Medulla oblongata (tissue), 1 donor: ENCODE results near the gene RAP2B.

ENCODE experiments used
- DNase-seq: peaks from one replicate; pipeline ENCODE4 v3.0.0-alpha.2; 2015; ENCODE audit errors: extremely low spot score

Gene RAP2B

GRCh38 chr3:153160451-153161137 lies 1.4 kb upstream of the RAP2B start:
- peak; percentile 61 for DNase-seq

DNA sequence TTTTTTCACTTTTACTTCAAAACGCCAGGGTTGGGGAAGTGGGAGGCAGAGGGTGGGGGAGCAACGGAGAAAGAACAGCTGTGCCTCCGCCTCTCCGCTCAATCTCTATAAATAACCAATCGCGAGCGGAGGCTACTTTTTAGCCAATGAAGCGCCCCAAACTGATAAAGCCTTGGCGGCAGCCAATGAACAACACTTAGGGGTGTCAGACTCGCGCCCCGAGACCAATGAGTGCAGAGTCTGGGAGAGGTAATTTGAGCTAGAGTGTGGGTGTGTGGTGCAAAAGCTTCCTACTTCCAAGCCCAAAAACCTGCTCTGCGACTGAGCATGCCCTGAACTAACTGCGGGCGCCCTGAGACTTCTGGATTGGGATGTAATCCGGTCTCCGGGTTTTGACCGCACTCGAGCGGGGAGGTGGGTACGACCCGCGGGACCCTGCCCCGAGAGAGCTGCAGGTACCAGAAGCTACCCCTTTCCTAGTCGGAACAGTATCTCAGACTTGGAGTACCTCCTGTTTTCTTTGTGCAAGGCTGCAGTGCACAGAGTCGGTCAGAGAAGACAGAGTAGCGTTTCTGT lies 800 bp upstream of the RAP2B start:
- peak; percentile 98 for DNase-seq

- peak; percentile 42 for DNase-seq
Measured at GRCh38 chr3:153162513-153163392, 727 bp downstream of the RAP2B start.

- no peak for DNase-seq
Measured at GRCh38 chr3:153163393-153163724, 1.3 kb downstream of the RAP2B start.

DNA sequence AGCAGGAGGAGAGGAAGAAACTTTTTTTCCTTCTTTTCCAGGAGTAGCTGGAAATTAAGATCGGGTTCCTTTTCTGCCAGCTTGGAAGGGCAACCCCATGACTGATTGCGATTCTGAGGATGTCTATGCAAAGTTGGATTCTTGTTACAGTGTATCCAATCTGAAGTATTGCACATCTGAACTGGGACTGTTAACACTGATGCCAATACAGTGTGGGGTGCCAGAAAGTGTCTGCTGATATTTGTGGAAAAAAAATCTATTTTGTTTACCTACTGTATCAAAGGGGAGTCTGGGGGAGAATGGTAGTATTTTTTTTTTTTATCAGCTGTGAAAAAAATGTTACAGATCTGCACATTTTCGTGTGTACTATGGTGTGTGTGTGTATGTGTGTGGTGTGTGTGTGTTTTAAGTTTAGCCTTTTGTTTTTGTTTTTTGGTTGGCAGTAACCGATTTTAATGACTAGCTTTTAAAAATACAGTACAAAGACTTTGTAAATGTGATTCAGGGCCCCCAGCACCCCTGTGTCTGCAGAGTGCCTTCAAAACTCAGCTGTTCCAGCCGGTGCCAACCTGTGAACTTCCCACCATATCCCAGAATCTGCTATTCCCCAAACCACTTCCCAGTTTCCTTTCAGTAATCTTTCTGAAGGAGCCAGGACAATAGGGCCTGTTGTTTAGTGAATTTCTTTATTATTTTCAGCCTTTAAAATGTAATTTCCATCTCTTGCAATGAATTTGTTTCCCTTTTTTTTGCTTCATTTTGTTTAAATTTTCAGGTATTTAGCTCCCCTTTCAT lies 1.9 kb downstream of the RAP2B start:
- peak; percentile 25 for DNase-seq

- peak; percentile 33 for DNase-seq
Measured at GRCh38 chr3:153165261-153165681, 3.2 kb downstream of the RAP2B start.

DNA sequence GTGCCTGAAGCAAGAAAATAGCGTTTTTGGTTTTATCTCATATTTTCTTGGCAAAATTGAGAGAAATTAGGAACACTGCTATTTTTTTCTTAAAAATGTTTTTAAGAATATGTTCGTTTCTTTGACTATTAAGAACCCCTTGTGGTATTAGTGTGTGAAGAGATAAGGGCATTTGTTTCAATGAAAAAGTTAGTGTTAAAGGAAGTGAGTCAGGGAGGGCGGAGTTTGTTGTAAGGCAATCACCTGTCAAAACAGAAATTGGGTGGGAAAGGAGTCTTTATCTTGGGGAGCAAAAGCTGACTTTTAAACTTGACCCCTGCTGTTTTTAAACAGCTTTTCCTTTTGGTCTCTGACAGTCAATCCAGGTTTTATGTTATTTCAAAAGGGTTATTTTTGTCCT lies 4.2 kb downstream of the RAP2B start:
- no peak for DNase-seq

GRCh38 chr3:153166796-153167195 lies 4.8 kb downstream of the RAP2B start:
- no peak for DNase-seq

DNA sequence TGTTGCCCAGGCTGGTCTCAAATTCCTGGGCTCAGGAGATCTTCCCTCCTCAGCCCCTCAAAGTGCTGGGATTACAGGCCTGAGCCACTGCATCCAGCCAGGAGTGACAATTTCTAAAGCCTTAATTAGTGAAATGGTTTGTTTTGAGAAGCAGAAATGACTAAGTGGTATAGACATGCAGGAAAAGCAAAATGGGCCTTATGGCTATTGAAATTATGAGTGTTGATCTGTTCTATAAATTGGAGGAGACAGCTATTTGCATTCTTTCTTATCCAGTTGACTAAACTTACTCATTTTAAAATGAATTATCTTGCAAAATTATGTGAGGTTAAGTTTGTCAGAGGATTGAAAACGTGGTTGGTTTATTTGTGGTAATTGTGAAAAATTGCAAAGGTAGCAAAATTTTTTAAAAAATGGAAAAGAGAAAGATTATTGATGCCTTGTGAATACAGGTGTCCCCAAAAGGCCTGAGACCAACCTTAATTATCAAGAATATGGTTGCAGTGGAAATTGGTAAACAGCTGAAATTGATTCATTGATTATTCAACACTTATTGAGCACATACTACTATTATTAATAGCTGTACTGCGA lies 7.9 kb downstream of the RAP2B start:
- DNase-seq: no peak

- DNase-seq: no peak
Measured at GRCh38 chr3:153171256-153171655, 9.2 kb downstream of the RAP2B start.

DNA sequence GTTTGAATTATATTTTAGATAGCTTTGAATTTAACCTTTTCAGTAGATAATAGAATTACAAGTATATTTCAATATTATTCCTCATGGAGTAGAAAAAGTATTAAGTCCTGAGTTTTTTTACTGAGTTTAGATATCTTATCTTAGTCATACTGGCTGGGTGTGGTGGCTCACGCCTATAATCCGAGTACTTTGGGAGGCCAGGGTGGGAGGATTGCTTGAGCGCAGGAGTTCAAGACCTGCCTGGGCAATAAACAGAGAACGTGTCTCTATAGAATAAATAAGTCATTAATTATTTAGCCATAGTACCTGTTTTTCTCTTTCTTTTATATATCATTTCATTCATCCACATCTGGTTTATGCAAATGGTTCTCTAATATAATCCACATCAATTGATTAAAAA lies 9.9 kb downstream of the RAP2B start:
- DNase-seq: no peak

DNA sequence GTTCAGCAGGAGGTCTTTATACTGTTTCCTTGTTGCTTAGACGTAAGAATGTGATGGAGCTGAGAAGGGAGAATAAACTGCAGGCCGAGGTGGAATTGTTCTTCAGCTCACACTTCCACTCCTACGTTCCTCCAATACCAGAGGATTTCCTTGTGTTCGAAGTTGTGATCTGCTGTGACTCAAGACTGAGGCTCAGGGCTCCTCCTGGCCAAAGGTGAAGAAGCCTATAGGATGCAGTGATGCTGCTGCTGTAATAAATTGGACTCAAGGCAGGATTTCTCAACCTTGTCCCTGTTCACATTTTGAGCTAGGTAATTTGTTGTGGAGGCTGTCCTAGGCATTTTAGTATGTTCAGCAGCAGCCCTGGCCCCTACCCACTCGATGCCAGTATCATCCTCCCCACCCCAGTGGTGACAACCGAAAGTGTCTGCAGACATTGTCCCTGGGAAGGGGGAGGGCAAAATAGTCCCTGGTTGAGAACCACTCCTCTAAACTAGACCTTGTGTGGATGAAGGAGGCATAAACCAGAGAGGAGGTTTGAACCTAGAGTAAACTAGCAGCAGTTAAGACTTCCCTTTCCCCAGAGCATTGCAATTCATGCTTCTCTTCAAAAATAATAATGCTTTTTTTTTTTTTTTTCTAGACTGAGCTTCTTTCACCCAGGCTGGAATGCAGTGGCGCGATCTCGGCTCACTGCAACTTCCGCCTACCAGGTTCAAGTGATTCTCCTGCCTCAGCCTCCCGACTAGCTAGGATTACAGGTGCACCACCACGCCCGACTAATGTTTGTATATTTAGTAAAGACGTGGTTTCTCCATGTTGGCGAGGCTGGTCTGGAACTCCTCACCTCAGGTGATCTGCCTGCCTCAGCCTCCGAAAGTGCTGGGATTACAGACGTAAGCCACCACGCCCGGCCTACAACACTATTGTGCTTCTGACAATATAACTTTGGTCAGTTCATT lies 11.1 kb downstream of the RAP2B start:
- DNase-seq: no peak

- DNase-seq: no peak
Measured at GRCh38 chr3:153173758-153174516, 11.9 kb downstream of the RAP2B start.

DNA sequence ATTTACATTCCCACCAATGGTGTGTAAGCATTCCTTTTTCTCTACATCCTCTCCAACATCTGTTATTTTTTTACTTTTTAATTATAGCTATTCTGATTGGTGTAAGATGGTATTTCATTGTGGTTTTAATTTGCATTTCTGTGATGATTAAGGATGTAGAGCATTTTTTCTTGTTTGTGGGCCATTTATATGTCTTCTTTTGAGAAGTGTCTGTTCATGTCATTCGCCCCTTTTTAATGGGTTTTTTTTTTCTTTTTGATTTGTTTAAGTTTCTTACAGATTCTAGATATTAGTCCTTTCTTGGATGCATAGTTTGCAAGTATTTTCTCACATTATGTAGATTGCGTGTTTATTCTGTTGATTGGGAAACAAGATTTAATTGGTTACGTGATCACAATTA lies 14.2 kb downstream of the RAP2B start:
- DNase-seq: no peak

GRCh38 chr3:153180860-153181372 lies 18.9 kb downstream of the RAP2B start:
- no peak for DNase-seq

DNA sequence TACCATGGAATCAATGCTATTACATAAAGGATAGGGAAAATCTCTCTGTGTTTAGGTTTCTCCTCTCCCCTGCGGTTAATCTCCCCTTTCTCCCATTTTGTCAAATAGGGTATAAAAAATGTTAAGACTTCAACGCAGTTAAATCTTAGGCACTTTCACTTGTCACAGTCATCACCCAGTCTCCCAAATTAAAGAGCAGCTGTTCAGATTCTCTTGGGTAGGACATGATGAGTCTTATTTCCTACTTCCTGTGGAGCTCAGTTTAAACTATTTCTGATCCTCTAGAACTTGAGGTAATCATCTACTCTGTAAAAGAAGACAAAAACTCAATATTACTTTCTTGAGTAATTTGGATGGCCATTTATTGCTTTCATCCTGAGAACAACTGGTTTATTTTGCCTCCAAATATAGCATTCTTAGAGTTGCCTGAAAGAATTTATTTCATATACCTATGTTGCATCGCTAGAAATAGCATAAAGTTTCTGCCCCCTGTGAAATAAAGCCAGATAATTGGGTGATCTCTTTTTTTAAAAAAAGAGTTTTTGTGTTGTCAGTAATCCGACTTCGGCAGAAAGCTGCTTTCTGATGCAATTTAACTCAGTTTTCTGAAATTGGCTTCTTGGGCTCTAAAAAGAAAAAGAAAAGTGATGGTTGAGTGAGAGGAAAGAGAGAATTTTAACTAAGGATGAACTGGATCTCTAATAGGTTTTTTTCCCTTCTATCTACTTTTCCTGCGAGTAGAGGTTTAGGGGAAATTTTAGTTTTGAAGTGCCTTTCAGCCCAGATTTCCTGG lies 20.7 kb downstream of the RAP2B start:
- no peak for DNase-seq

GRCh38 chr3:153190923-153191322 lies 28.9 kb downstream of the RAP2B start:
- DNase-seq: no peak

DNA sequence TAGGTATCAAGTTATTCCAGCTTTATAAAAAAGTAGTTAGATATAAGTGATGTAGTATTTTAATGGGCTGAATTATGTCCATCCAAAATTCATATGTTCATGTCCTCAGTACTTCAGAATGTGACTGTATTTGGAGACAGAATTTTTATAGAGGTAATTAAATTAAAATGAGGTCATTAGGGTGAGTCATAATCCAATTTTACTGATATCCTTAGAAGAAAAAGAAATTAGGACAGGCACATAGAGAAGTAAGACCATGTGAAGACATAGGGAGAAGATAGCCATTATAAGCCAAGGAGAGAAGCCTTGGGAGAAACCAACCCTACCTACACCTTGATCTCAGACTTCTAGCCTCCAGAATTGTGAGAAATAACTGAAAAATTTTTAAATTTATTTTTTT lies 30.3 kb downstream of the RAP2B start:
- DNase-seq: no peak
